Body of pancreas (tissue), 4 donors: ENCODE results near the gene SYNE1. TPM values are rescaled to one million over a fixed set of nuclear protein-coding genes. Genes with fewer than 3 reads are reported as not detected.

ENCODE experiments used
- ATAC-seq: fragments of 150-250 bp; one replicate; pipeline ENCODE4 v1.9.1; 2016
- DNase-seq, 4 donors: peaks; one replicate each; pipeline ENCODE4 v3.0.0-alpha.2; 2019
- H3K27ac ChIP-seq, 4 donors: fragments of 200-600 bp; sonication (generic); 1 replicate in 3 of 4; 2 replicates in 1 of 4; pipeline versions ENCODE4 v1.5.1 to v1.6.1; 2016 to 2019; ENCODE audit warnings: mild to moderate bottlenecking in 1 of 4, mixed read lengths in 1 of 4, moderate library complexity in 1 of 4
- H3K27me3 ChIP-seq, 2 donors: fragments of 200-600 bp; sonication (generic); one replicate each; pipeline ENCODE4 v1.6.0; 2016; ENCODE audit warnings: mild to moderate bottlenecking in 1 of 2
- H3K36me3 ChIP-seq, 2 donors: fragments of 200-600 bp; sonication (generic); replicated peaks in 1 of 2; 2 replicates each; pipeline ENCODE4 v1.5.1; 2016; ENCODE audit warnings: low read depth in 2 of 2; ENCODE audit not compliant: insufficient read depth in 1 of 2
- H3K4me1 ChIP-seq: fragments of 200-600 bp; sonication (generic); one replicate; pipeline ENCODE4 v1.6.0; 2016
- H3K4me3 ChIP-seq, 2 donors: fragments of 200-600 bp; sonication (generic); 1 replicate in 1 of 2; 2 replicates in 1 of 2; pipeline ENCODE4 v1.5.1; 2016 to 2019
- H3K9me3 ChIP-seq, 3 donors: fragments of 200-600 bp; sonication (generic); 1 replicate in 2 of 3; 2 replicates in 1 of 3; pipeline ENCODE4 v1.5.1; 2016
- POLR2A ChIP-seq, 3 donors: fragments of 450-650 bp; IDR thresholded peaks; one replicate each; pipeline ENCODE4 v1.6.1; 2016; ENCODE audit warnings: antibody characterized with exemption in 3 of 3, mild to moderate bottlenecking in 2 of 3
- WGBS, 2 donors: methylation state at CpG; one replicate each; pipeline ENCODE4 v1.1.5; 2017; 5-methylcytosine and 5-hydroxymethylcytosine counted together
- intact Hi-C: fragments of 100-400 bp; cut with DNase I; formaldehyde crosslinking; loops from one replicate; pipeline ENCODE4 v1.15.1; 2023
- total RNA-seq, 2 donors: library from RNA; depleted of rRNA; stranded (reverse); fragments of >200 nt; gene quantifications; one replicate each; pipeline ENCODE4 v1.1.0, GENCODE V29; 2016
- TF ChIP-seq, protein P1 (sequence below), 7 experiments: fragments of 450-650 bp in 4 of 7; fragments of 200-600 bp in 3 of 7; sonication (generic) in 3 of 7; IDR thresholded peaks; one replicate each; pipeline ENCODE4 v1.5.1; 2016 to 2019; ENCODE audit warnings: antibody characterized with exemption in 7 of 7

The SYNE1 gene
- total RNA-seq, 2 donors from 2014 or later: 109 to 123 TPM

DNA sequence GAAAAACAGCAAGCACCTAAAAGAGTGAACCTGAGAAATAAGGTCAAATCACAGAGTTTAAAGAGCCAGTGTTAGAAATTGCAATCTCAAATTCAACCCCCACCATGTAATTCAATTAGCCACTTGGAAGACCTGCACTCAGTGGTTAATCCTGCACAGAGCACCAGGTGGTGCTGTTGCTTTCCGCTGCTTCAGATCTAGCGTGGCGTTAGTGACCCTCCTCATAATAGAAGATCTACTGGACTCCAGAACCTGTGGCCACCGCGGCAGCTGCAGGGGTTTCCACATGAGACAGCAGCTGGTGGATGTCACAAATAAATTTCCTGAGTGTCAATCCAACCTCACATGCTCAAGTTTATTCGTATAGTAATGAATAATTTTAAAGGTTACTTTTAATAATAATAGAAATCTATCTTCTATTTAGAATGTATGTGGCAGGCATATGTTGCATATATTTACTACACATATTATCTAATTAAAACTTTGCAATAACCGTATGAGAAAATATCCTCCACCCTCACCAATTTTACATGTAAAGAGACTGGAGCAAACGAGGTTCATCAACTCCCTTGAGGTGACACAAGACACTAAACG is 84.4 kb downstream of the SYNE1 start:
- WGBS, 2 donors: 22 to 24% methylated on average over 9 of the region's 9 CpGs
- Histone ChIP-seq H3K4me1 (no peaks in the 10 kb centered on the region), H3K27ac (no peak overlapping the region), H3K4me3 (no peak overlapping the region), H3K36me3 (no peaks in the 10 kb centered on the region), H3K9me3 (no peaks in the 10 kb centered on the region), H3K27me3 (no peaks in the 10 kb centered on the region)
- TF ChIP-seq, protein P1, sequence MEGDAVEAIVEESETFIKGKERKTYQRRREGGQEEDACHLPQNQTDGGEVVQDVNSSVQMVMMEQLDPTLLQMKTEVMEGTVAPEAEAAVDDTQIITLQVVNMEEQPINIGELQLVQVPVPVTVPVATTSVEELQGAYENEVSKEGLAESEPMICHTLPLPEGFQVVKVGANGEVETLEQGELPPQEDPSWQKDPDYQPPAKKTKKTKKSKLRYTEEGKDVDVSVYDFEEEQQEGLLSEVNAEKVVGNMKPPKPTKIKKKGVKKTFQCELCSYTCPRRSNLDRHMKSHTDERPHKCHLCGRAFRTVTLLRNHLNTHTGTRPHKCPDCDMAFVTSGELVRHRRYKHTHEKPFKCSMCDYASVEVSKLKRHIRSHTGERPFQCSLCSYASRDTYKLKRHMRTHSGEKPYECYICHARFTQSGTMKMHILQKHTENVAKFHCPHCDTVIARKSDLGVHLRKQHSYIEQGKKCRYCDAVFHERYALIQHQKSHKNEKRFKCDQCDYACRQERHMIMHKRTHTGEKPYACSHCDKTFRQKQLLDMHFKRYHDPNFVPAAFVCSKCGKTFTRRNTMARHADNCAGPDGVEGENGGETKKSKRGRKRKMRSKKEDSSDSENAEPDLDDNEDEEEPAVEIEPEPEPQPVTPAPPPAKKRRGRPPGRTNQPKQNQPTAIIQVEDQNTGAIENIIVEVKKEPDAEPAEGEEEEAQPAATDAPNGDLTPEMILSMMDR (IDR thresholded peaks at IDR 0.05): peak; percentile 48 to 77 (median 74)
- no peak for TF ChIP-seq POLR2A (IDR thresholded peaks at IDR 0.05)
- intact Hi-C loops: loop anchor here (5.0 kb wide), 1 partner anchor 90 kb away; no protein-coding TSS in a partner anchor
- DNase-seq: peak; percentile 59 to 69 (median 66)
- ATAC-seq: peak; percentile 82

DNA sequence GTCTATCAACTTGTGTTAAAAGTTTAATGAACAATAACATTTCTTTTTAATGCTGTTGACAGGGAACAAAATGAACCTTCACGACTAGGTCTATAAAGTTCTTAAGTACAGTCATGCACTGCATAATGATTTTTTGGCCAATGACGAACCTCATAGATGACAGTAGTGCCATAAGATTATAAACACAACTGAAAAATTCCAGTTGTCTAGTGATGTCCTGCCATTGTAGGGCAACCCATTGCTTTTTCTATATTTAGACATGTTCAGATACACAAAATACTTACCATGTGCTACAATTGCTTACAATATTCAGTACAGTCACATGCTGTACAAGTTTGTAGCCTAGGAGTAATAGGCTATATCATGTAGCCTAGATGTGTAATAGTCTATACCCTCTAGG is 93.6 kb downstream of the SYNE1 start:
- 63 to 75% methylated on average over 2 of the region's 2 CpGs for WGBS, 2 donors
- Histone ChIP-seq H3K9me3 (no peaks in the 10 kb centered on the region), H3K27ac (no peak overlapping the region), H3K4me3 (no peak overlapping the region), H3K36me3 (no peaks in the 10 kb centered on the region), H3K4me1 (no peaks in the 10 kb centered on the region), H3K27me3 (no peaks in the 10 kb centered on the region)
- intact Hi-C loops: no loop called here
- TF ChIP-seq, protein P1 (IDR thresholded peaks at IDR 0.05): no peak
- no peak for TF ChIP-seq POLR2A (IDR thresholded peaks at IDR 0.05)
- no peak for DNase-seq
- no peak for ATAC-seq

DNA sequence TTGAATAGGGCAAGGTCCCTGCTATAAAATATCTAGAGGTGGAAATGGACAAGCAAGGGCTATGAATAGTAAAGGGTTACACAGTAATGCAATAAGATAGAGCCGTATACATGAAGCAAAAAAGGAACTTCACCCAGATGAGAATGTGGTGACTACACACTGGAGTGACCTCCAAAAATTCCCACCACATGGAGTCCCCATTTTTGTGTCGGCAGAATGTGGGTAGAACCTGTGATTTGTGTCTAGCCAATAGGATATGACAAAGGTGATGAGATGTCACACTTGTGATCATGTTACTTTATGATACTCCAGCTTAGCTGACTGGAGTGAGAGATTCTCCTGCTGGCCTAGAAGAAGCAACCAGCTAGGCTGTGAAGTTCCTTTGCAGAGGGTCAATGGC is 96.8 kb downstream of the SYNE1 start:
- Histone ChIP-seq H3K36me3 (no peaks in the 10 kb centered on the region), H3K9me3 (no peaks in the 10 kb centered on the region), H3K27ac (no peak overlapping the region), H3K4me1 (no peaks in the 10 kb centered on the region), H3K4me3 (no peak overlapping the region), H3K27me3 (no peaks in the 10 kb centered on the region)
- no peak for ATAC-seq
- intact Hi-C loops: no loop called here
- TF ChIP-seq, protein P1 (IDR thresholded peaks at IDR 0.05): no peak
- TF ChIP-seq POLR2A (IDR thresholded peaks at IDR 0.05): no peak
- DNase-seq: no peak
- WGBS, 2 donors: 76 to 81% methylated on average over 2 of the region's 2 CpGs

DNA sequence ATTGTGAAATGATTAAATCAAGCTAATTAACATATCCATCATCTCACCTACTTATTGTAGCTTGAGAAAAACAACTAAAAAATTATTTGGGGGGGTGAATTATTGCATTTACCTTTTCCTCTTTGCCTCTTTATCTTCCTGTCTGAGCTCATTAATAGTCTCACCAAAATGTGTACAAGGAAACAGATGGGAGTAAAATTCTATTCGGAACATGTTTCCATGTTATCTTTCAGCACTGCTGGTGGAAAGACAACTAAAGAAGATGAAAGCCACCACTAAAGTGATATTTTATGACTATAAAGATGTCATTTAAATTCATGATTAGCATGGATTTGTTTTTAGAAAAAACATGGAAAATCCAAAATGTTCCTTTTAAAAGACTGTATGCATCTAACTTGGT is 102.6 kb downstream of the SYNE1 start:
- DNase-seq: no peak
- Histone ChIP-seq H3K27ac (no peak overlapping the region), H3K4me3 (no peak overlapping the region), H3K36me3 (no peaks in the 10 kb centered on the region), H3K4me1 (no peaks in the 10 kb centered on the region), H3K9me3 (no peaks in the 10 kb centered on the region), H3K27me3 (no peaks in the 10 kb centered on the region)
- 64 to 70% methylated on average over 1 of the region's 1 CpG for WGBS, 2 donors
- intact Hi-C loops: no loop called here
- no peak for ATAC-seq
- no peak for TF ChIP-seq POLR2A (IDR thresholded peaks at IDR 0.05)
- TF ChIP-seq, protein P1 (IDR thresholded peaks at IDR 0.05): no peak
